ENCODE measurements around the gene SLAMF9. TPM values are rescaled to one million over a fixed set of nuclear protein-coding genes. Genes with fewer than 3 reads are reported as not detected.

SLAMF9 gene
- total RNA-seq, 1 experiment from 2014 or later, result not detected

DNA sequence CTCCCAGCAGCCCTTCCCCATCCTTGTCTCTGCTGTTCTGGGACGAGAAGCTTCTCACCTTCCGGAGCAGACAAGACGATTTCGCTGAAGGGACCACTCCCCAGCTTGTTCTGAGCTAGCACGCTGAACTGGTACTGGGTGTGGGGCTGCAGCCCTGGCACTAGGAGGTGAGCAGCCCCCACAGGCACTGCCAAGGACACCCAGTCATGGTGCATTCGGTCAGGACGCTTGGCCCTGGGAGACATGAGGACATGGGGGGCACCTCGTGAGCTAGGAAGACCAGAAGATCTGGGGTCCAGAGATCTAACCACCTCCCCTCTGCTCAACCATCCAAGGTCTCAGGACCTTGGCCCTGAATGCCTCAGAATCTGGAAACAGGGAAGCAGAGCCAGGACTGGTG lies 23.4 kb downstream of the SLAMF9 start:
- H3K4me3 ChIP-seq (ENCODE audit: low read depth, low read length, poor library complexity, severe bottlenecking), result no peak overlapping the region
- no peak overlapping the region for H3K27ac ChIP-seq (ENCODE audit: low read depth, low read length, poor library complexity, severe bottlenecking)
- no peaks in the 10 kb centered on the region for H3K9me3 ChIP-seq (ENCODE audit: low read depth, low read length, poor library complexity, severe bottlenecking)
- intact Hi-C loops (cut with micrococcal nuclease; ENCODE audit: unreplicated experiment), result no loop called here
- H3K27me3 ChIP-seq (replicated peaks; ENCODE audit: insufficient read depth, low read depth, low read length, poor library complexity), result no peaks in the 10 kb centered on the region
- no peak for DNase-seq (ENCODE audit: low spot score)
- H3K4me1 ChIP-seq (ENCODE audit: insufficient read depth, low read length, poor library complexity, severe bottlenecking), result peaks cover 14% of the 10 kb centered on the region
- TF ChIP-seq, protein P1, sequence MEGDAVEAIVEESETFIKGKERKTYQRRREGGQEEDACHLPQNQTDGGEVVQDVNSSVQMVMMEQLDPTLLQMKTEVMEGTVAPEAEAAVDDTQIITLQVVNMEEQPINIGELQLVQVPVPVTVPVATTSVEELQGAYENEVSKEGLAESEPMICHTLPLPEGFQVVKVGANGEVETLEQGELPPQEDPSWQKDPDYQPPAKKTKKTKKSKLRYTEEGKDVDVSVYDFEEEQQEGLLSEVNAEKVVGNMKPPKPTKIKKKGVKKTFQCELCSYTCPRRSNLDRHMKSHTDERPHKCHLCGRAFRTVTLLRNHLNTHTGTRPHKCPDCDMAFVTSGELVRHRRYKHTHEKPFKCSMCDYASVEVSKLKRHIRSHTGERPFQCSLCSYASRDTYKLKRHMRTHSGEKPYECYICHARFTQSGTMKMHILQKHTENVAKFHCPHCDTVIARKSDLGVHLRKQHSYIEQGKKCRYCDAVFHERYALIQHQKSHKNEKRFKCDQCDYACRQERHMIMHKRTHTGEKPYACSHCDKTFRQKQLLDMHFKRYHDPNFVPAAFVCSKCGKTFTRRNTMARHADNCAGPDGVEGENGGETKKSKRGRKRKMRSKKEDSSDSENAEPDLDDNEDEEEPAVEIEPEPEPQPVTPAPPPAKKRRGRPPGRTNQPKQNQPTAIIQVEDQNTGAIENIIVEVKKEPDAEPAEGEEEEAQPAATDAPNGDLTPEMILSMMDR (conservative IDR thresholded peaks at IDR 0.05; ENCODE audit: low read depth, low read length), result no peak
- no peak for TF ChIP-seq EZH2 (IDR thresholded peaks at IDR 0.05; ENCODE audit: borderline replicate concordance, low read depth, low read length, poor library complexity, severe bottlenecking)
- BruUV-seq (replicated peaks), result no TSS peak
- H3K36me3 ChIP-seq (ENCODE audit: insufficient read depth, low read length, poor library complexity, severe bottlenecking), result no peaks in the 10 kb centered on the region
- ChIA-PET CTCF (no interaction called here), POLR2A (ENCODE audit: low non-redundant PET) (no interaction called here)

DNA sequence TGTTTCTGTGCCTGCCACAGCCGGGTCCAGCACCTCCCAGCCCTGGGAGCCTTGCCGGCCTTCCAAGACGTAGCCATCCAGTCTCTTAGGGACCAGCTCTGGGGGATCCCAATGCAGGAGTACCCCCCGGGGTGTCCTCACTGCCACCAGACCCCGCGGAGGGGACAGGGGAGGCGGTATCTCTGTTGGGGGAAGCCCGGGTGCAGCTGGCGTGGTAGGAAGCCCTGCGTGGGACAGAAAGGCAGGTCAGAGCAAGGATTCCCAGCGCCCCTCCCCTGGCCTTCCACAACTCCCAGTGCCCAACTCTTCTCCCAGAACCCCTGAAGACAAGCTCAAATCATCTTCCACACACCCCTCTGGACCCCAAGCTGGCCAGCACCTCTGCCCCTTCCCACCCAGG lies 23.8 kb downstream of the SLAMF9 start:
- POLR2A ChIA-PET (ENCODE audit: low non-redundant PET), result no interaction called here
- intact Hi-C loops (cut with micrococcal nuclease; ENCODE audit: unreplicated experiment), result no loop called here
- TF ChIP-seq, protein P1 (conservative IDR thresholded peaks at IDR 0.05; ENCODE audit: low read depth, low read length), result no peak
- no peak for TF ChIP-seq EZH2 (IDR thresholded peaks at IDR 0.05; ENCODE audit: borderline replicate concordance, low read depth, low read length, poor library complexity, severe bottlenecking)

DNA sequence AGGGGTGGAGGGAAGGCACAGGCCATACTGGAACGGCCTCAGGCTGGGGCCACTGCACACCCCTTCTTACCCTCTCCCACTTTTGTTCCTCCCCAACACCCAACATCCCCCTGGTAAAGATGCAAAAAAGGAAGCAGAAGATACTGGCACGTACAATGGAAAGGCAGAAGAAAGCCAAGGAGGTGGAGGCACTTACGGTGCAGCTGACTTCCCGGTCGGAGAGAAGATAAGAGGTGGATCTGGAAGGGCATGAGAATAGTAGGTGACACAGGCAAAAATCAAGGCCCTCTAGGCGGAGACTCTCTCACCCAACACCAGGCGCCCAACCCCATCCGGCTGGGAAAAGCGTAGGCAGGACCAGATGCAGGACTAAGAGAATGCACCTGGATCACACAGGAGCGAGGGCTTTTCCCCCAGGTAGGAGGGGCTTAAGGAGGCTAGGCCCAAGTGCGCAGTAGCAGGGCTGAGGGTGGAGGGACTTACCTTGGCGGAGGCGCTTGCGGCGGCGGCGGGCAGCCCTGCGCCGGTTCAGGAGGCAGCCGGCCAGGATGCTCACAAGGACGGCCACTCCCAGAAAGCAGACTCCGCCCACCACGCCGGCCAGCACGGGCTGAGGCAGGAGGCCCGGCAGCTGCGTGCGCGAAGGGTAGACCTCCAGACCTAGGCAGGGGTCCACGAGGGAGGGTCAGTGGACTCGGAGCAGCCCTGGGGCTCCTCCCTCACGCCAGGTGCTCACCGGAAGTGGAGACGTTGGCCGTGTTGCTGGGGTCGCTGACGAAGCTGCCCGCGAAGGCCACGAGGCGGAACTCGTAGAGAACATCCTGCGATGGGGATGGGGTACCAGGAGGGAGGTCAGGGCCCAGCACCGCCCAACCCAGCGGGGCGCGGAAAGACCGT lies 24.6 kb downstream of the SLAMF9 start:
- Histone ChIP-seq H3K4me3 (ENCODE audit: low read depth, low read length, poor library complexity, severe bottlenecking) (no peak overlapping the region), H3K9me3 (ENCODE audit: low read depth, low read length, poor library complexity, severe bottlenecking) (no peaks in the 10 kb centered on the region), H3K36me3 (ENCODE audit: insufficient read depth, low read length, poor library complexity, severe bottlenecking) (no peaks in the 10 kb centered on the region), H3K4me1 (ENCODE audit: insufficient read depth, low read length, poor library complexity, severe bottlenecking) (peaks cover 16% of the 10 kb centered on the region), H3K27me3 (replicated peaks; ENCODE audit: insufficient read depth, low read depth, low read length, poor library complexity) (no peaks in the 10 kb centered on the region), H3K27ac (ENCODE audit: low read depth, low read length, poor library complexity, severe bottlenecking) (no peak overlapping the region)
- ChIA-PET CTCF (interaction anchor here (0.6 kb wide), 1 partner anchor 408 kb away, joined by 8 read pairs; no protein-coding TSS in a partner anchor), POLR2A (ENCODE audit: low non-redundant PET) (no interaction called here)
- no TSS peak for BruUV-seq (replicated peaks)
- no peak for DNase-seq (ENCODE audit: low spot score)
- intact Hi-C loops (cut with micrococcal nuclease; ENCODE audit: unreplicated experiment), result no loop called here
- TF ChIP-seq, protein P1 (conservative IDR thresholded peaks at IDR 0.05; ENCODE audit: low read depth, low read length), result no peak
- TF ChIP-seq EZH2 (IDR thresholded peaks at IDR 0.05; ENCODE audit: borderline replicate concordance, low read depth, low read length, poor library complexity, severe bottlenecking), result no peak

More for the DNA sequence above, 23.8 kb downstream of the SLAMF9 start:
- Histone ChIP-seq H3K9me3 (ENCODE audit: low read depth, low read length, poor library complexity, severe bottlenecking) (no peaks in the 10 kb centered on the region), H3K4me3 (ENCODE audit: low read depth, low read length, poor library complexity, severe bottlenecking) (no peak overlapping the region), H3K36me3 (ENCODE audit: insufficient read depth, low read length, poor library complexity, severe bottlenecking) (no peaks in the 10 kb centered on the region), H3K27ac (ENCODE audit: low read depth, low read length, poor library complexity, severe bottlenecking) (no peak overlapping the region), H3K27me3 (replicated peaks; ENCODE audit: insufficient read depth, low read depth, low read length, poor library complexity) (no peaks in the 10 kb centered on the region), H3K4me1 (ENCODE audit: insufficient read depth, low read length, poor library complexity, severe bottlenecking) (peaks cover 16% of the 10 kb centered on the region)
- no peak for DNase-seq (ENCODE audit: low spot score)
- CTCF ChIA-PET, result no interaction called here
- no TSS peak for BruUV-seq (replicated peaks)
